CD4-positive, alpha-beta T cell (primary cell): ENCODE data around the gene DBP. TPM values are rescaled to one million over a fixed set of nuclear protein-coding genes. Genes with fewer than 3 reads are reported as not detected.
A peak's percentile ranks its signal among the peaks of the same experiment; 100 is the strongest.

Experiments used
- ATAC-seq: fragments of 200-7000 bp; cut with Tn5 transposase; one replicate; pipeline ENCODE4 v1.10.0; 2022; ENCODE audit warnings: mild to moderate bottlenecking; ENCODE audit not compliant: poor library complexity
- CTCF ChIA-PET: fragments of 350-600 bp; sonication (Branson Sonifier 250); formaldehyde crosslinking; loops from one replicate; lab custom pipeline; 2021; ENCODE audit warnings: antibody characterized with exemption, inconsistent platforms; lab: Charles Lee
- POLR2A ChIA-PET: fragments of 350-600 bp; sonication (Branson Sonifier 250); formaldehyde crosslinking; loops from one replicate; lab custom pipeline; 2021; ENCODE audit warnings: antibody characterized with exemption, inconsistent platforms; lab: Charles Lee
- DNase-seq, 14 experiments: peaks; one replicate each; pipeline ENCODE4 v3.0.0-alpha.2; 2013 to 2020; ENCODE audit warnings: mixed read lengths in 2 of 14
- H3K27ac ChIP-seq, 2 donors: one replicate each; pipeline versions ENCODE4 v1.5.1 to v1.7.0; 2013; ENCODE audit warnings: low read length in 2 of 2, low read depth in 1 of 2, mild to moderate bottlenecking in 1 of 2
- H3K27me3 ChIP-seq, 2 experiments: 1 replicate in 1 of 2; 2 replicates in 1 of 2; pipeline versions ENCODE4 v1.6.1 to v1.7.0; 2013; ENCODE audit warnings: low read length in 2 of 2, control low read depth in 1 of 2, mild to moderate bottlenecking in 1 of 2, moderate library complexity in 1 of 2; ENCODE audit not compliant: insufficient read depth in 2 of 2, control insufficient read depth in 1 of 2
- H3K36me3 ChIP-seq: one replicate; pipeline ENCODE4 v1.6.1; 2013; ENCODE audit warnings: low read length, control low read depth; ENCODE audit not compliant: insufficient read depth
- H3K4me1 ChIP-seq: one replicate; pipeline ENCODE4 v1.6.1; 2013; ENCODE audit warnings: low read length, control low read depth; ENCODE audit not compliant: insufficient read depth
- H3K4me3 ChIP-seq: one replicate; pipeline ENCODE4 v1.5.1; 2013; ENCODE audit warnings: mild to moderate bottlenecking, low read length, moderate library complexity
- H3K9me3 ChIP-seq, 2 experiments: 1 replicate in 1 of 2; 2 replicates in 1 of 2; pipeline versions ENCODE4 v1.6.1 to v1.7.0; 2013; ENCODE audit warnings: low read length in 2 of 2, mild to moderate bottlenecking in 2 of 2, control low read depth in 1 of 2, moderate library complexity in 1 of 2; ENCODE audit not compliant: control insufficient read depth in 1 of 2, insufficient read depth in 1 of 2
- H3K27ac Mint-ChIP-seq: one replicate; pipeline ENCODE4 v1.8.0; 2020; ENCODE audit warnings: mixed read lengths
- H3K27me3 Mint-ChIP-seq: one replicate; pipeline ENCODE4 v1.8.0; 2021; ENCODE audit warnings: mixed read lengths
- H3K36me3 Mint-ChIP-seq: one replicate; pipeline ENCODE4 v1.8.0; 2021; ENCODE audit warnings: low read depth, mixed read lengths
- H3K4me1 Mint-ChIP-seq: one replicate; pipeline ENCODE4 v1.8.0; 2021; ENCODE audit warnings: low read depth, mixed read lengths
- H3K4me3 Mint-ChIP-seq: one replicate; pipeline ENCODE4 v1.8.0; 2020; ENCODE audit warnings: mild to moderate bottlenecking, mixed read lengths
- H3K9me3 Mint-ChIP-seq: one replicate; pipeline ENCODE4 v1.8.0; 2020; ENCODE audit warnings: mixed read lengths
- intact Hi-C, 2 experiments: fragments of 100-400 bp; cut with DNase I in 1 of 2; cut with micrococcal nuclease in 1 of 2; formaldehyde crosslinking; loops; one replicate each; pipeline versions ENCODE4 v1.15.1 to v1.9.0; 2023 to 2025; cut with DNase I, micrococcal nuclease
- total RNA-seq, 174 experiments: library from RNA in 2 of 174; stranded (reverse) in 2 of 174; gene quantifications; one replicate each; pipeline ENCODE4 v1.2.3 and lab custom pipeline; 2021 to 2026
- TF ChIP-seq, protein P1 (sequence below): fragments of 200-600 bp; IDR thresholded peaks from one replicate; pipeline ENCODE4 v1.8.0; 2022; ENCODE audit warnings: antibody characterized with exemption, mild to moderate bottlenecking

Gene DBP
- total RNA-seq, 2 experiments from 2014 or later: 48.3 to 55.6 TPM

DNA sequence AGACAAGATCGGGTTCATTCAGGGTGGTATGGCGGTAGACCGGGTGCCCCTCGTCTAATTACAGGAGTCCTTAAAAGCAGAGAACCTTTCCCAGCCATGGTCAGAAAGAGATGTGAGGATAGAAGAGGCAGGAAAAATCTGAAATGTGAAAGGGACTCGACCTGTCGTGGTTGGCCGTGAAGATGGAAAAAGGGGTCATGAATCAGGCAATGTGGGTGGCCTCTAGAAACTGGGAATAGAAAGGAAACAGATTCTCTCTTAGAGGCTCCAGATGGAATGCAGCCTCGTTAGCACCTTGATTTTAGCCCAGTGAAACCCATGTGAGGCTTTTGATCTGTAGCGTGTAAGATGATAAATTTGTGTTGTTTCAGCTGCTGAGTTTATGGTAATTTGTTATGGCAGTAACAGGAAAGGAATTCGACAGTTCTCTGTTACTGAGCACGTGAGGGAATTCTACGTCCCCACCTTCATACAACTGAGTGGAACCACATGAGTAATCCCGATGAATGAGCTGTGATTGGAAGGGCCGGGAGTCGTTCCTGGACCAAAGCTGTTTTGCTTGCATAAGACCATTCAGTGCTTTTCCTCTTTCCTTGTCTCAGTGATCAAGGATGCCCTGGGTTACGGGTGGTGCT is 19.8 kb upstream of the DBP start:
- H3K27me3 Mint-ChIP-seq: no peaks in the 10 kb centered on the region
- H3K36me3 ChIP-seq: no peaks in the 10 kb centered on the region
- TF ChIP-seq, protein P1, sequence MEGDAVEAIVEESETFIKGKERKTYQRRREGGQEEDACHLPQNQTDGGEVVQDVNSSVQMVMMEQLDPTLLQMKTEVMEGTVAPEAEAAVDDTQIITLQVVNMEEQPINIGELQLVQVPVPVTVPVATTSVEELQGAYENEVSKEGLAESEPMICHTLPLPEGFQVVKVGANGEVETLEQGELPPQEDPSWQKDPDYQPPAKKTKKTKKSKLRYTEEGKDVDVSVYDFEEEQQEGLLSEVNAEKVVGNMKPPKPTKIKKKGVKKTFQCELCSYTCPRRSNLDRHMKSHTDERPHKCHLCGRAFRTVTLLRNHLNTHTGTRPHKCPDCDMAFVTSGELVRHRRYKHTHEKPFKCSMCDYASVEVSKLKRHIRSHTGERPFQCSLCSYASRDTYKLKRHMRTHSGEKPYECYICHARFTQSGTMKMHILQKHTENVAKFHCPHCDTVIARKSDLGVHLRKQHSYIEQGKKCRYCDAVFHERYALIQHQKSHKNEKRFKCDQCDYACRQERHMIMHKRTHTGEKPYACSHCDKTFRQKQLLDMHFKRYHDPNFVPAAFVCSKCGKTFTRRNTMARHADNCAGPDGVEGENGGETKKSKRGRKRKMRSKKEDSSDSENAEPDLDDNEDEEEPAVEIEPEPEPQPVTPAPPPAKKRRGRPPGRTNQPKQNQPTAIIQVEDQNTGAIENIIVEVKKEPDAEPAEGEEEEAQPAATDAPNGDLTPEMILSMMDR: no peak
- H3K4me3 ChIP-seq: no peak overlapping the region
- peaks cover 16% of the 10 kb centered on the region for H3K4me1 ChIP-seq
- ATAC-seq (no peak), DNase-seq (no peak)
- intact Hi-C loops: no loop called here
- no peaks in the 10 kb centered on the region for H3K36me3 Mint-ChIP-seq
- ChIA-PET CTCF (no interaction called here), POLR2A (no interaction called here)
- H3K4me3 Mint-ChIP-seq: no peak overlapping the region
- no peaks in the 10 kb centered on the region for H3K9me3 ChIP-seq
- no peak overlapping the region for H3K27ac Mint-ChIP-seq
- H3K9me3 Mint-ChIP-seq: no peaks in the 10 kb centered on the region
- no peak overlapping the region for H3K27ac ChIP-seq
- peaks cover 14% of the 10 kb centered on the region for H3K4me1 Mint-ChIP-seq
- H3K27me3 ChIP-seq: no peaks in the 10 kb centered on the region

DNA sequence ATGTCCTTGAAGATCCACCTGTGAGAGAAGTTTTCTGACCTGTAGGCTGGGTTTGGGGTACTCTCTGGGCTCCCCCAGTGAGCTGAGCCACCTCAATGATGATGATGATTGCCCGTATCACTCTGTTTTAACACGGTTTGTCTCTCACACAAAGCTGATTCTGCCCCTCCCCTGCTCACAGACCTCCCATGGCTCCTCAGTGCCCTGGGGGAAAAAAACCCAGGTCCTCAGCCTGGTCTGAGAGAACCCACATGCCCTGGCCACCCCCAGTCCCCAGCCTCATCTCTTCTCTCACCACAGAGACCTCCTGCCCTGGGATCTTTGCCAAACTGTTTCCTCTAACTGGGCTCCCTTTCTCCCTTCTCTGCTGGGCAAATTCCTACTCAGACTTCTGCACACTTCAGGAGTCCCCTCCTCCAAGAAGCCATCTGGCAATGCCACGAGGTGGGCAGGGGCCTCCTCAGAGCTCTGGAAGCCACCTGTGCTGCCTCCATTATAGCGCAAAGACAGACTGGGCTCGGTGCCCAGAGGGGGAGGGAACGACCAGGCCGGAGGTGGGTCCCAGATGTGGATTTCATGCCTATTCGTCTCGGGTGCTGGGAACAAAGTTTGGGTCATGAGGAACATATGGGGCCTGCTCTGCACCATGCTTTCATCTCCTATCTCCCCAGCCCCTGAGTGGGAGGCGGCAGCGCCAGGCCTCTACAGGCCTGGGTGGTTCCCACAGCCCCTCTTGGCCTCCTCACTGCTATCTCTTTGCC is 17.3 kb upstream of the DBP start:
- Histone ChIP-seq H3K4me3 (no peak overlapping the region), H3K9me3 (no peaks in the 10 kb centered on the region), H3K27me3 (no peaks in the 10 kb centered on the region), H3K36me3 (no peaks in the 10 kb centered on the region), H3K27ac (no peak overlapping the region), H3K4me1 (peaks cover 3% of the 10 kb centered on the region)
- TF ChIP-seq, protein P1: no peak
- peaks cover 9% of the 10 kb centered on the region for H3K4me1 Mint-ChIP-seq
- H3K27ac Mint-ChIP-seq: no peak overlapping the region
- no peaks in the 10 kb centered on the region for H3K36me3 Mint-ChIP-seq
- no peak for DNase-seq
- CTCF ChIA-PET: no interaction called here
- no peak for ATAC-seq
- H3K9me3 Mint-ChIP-seq: no peaks in the 10 kb centered on the region
- intact Hi-C loops: no loop called here
- H3K27me3 Mint-ChIP-seq: no peaks in the 10 kb centered on the region
- POLR2A ChIA-PET: no interaction called here
- H3K4me3 Mint-ChIP-seq: no peak overlapping the region

DNA sequence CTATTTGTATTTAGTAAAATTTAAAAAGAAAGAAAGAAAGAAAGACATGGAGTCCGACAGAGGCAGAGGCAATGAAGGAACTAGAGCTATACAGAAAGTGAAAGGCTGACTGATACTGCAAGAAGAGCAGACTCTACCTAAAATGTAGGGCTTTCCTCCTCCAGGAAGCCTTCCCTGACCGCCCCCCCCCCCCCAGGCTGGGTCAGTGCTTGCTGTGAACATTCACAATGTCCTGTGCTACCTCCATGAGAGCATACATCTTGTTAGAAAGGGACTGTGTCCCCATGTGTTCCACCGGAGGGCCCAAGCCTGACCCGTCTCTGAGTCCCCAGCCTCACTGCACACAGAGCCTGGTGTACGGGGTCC is 14.5 kb upstream of the DBP start:
- no peak for ATAC-seq
- TF ChIP-seq, protein P1: no peak
- Mint-ChIP-seq H3K27me3 (no peaks in the 10 kb centered on the region), H3K36me3 (no peaks in the 10 kb centered on the region), H3K4me3 (no peak overlapping the region), H3K4me1 (peaks cover 33% of the 10 kb centered on the region), H3K27ac (peak overlapping the region; percentile 48), H3K9me3 (no peaks in the 10 kb centered on the region)
- no peaks in the 10 kb centered on the region for H3K36me3 ChIP-seq
- intact Hi-C loops: no loop called here
- no peak overlapping the region for H3K27ac ChIP-seq
- ChIA-PET POLR2A (interaction anchor here (1.0 kb wide), 1 partner anchor 14 kb away, joined by 3 read pairs; the partner anchor contains the start of gene DBP), CTCF (no interaction called here)
- peaks cover 20% of the 10 kb centered on the region for H3K4me1 ChIP-seq
- DNase-seq: no peak
- no peak overlapping the region for H3K4me3 ChIP-seq
- no peaks in the 10 kb centered on the region for H3K9me3 ChIP-seq
- no peaks in the 10 kb centered on the region for H3K27me3 ChIP-seq
